Left lung (tissue), 10 donors: ENCODE measurements around the gene DNM3. TPM values are rescaled to one million over a fixed set of nuclear protein-coding genes. Genes with fewer than 3 reads are reported as not detected.

Experiments used
- ATAC-seq: fragments of 200-7000 bp; cut with Tn5 transposase; one replicate; pipeline ENCODE4 v1.9.1; 2020; ENCODE audit warnings: moderate library complexity
- DNase-seq, 4 donors: peaks; one replicate each; pipeline ENCODE4 v3.0.0-alpha.2; 2013 to 2020
- H3K27ac ChIP-seq, 2 donors: fragments of 200-600 bp; sonication (generic) in 1 of 2; one replicate each; pipeline versions ENCODE4 v1.5.0 to v1.8.0; 2020 to 2021
- H3K27me3 ChIP-seq, 2 donors: fragments of 200-600 bp; sonication (generic) in 1 of 2; one replicate each; pipeline versions ENCODE4 v1.5.0 to v1.8.0; 2020 to 2021
- H3K36me3 ChIP-seq, 2 donors: fragments of 200-600 bp; sonication (generic) in 1 of 2; one replicate each; pipeline versions ENCODE4 v1.5.0 to v1.8.0; 2020 to 2021
- H3K4me1 ChIP-seq, 2 donors: fragments of 200-600 bp; one replicate each; pipeline ENCODE4 v1.8.0; 2021
- H3K4me3 ChIP-seq, 2 donors: fragments of 200-600 bp; sonication (generic) in 1 of 2; one replicate each; pipeline versions ENCODE4 v1.5.0 to v1.8.0; 2020 to 2021; ENCODE audit warnings: mild to moderate bottlenecking in 1 of 2
- H3K9me3 ChIP-seq, 2 donors: fragments of 200-600 bp; sonication (generic) in 1 of 2; one replicate each; pipeline versions ENCODE4 v1.5.0 to v1.8.0; 2020 to 2021
- CTCF ChIP-seq, 2 donors: fragments of 200-600 bp; sonication (generic) in 1 of 2; IDR thresholded peaks; one replicate each; pipeline versions ENCODE4 v1.5.0 to v1.8.0; 2021; ENCODE audit warnings: antibody characterized with exemption in 2 of 2
- intact Hi-C, 2 donors: fragments of 100-400 bp; cut with DNase I; formaldehyde crosslinking; loops; one replicate each; pipeline versions ENCODE4 v1.11.2 to v1.14.2; 2022
- polyA plus RNA-seq, 6 donors: library from polyadenylated mRNA; unstranded; fragments of 120-200 nt; gene quantifications; one replicate each; pipeline ENCODE4 v1.2.1, GENCODE V29; 2013; ENCODE audit not compliant: insufficient read length in 6 of 6
- total RNA-seq, 2 donors: library from RNA; stranded (reverse); fragmentation: NEBNext Ultra II Directional; extraction: Animal tissue kit (Norgen Biotek cat#: 25700); gene quantifications; one replicate each; pipeline ENCODE4 v1.2.1, GENCODE V29; 2021
- donor health status: DM: no; HTN: yes; CAD: no.
- donor health status: DM: no; HTN: no; CAD: no.

DNM3 gene
- total and polyA plus RNA-seq, 8 donors = 5.2 to 7.7 (median 6.3) TPM

GRCh38 chr1:171998711-171999110 is 157.4 kb downstream of the DNM3 start:
- intact Hi-C loops = no loop called here
- DNase-seq = no peak
- no peaks in the 10 kb centered on the region for H3K36me3 ChIP-seq
- H3K27me3 ChIP-seq = no peaks in the 10 kb centered on the region
- ATAC-seq = no peak
- H3K27ac ChIP-seq = no peak overlapping the region
- no peak overlapping the region for H3K4me3 ChIP-seq
- no peak for TF ChIP-seq CTCF (IDR thresholded peaks at IDR 0.05)
- no peaks in the 10 kb centered on the region for H3K4me1 ChIP-seq
- no peaks in the 10 kb centered on the region for H3K9me3 ChIP-seq

GRCh38 chr1:171999756-172000155 is 158.5 kb downstream of the DNM3 start:
- intact Hi-C loops = loop anchor here in 1 of 2 donors (10.0 kb wide), 2 partner anchors 405 to 435 kb away; no protein-coding TSS in a partner anchor

GRCh38 chr1:172001288-172001687 is 160.0 kb downstream of the DNM3 start:
- DNase-seq = no peak
- ATAC-seq = no peak
- Histone ChIP-seq H3K36me3 (no peaks in the 10 kb centered on the region), H3K27ac (no peak overlapping the region), H3K9me3 (no peaks in the 10 kb centered on the region), H3K4me1 (no peaks in the 10 kb centered on the region), H3K4me3 (no peak overlapping the region), H3K27me3 (no peaks in the 10 kb centered on the region)
- no peak for TF ChIP-seq CTCF (IDR thresholded peaks at IDR 0.05)
- intact Hi-C loops = loop anchor here in 1 of 2 donors (10.0 kb wide), 2 partner anchors 404 to 434 kb away; no protein-coding TSS in a partner anchor

More at GRCh38 chr1:171999756-172000155, 158.5 kb downstream of the DNM3 start:
- Histone ChIP-seq H3K27ac (no peak overlapping the region), H3K4me1 (no peaks in the 10 kb centered on the region), H3K27me3 (no peaks in the 10 kb centered on the region), H3K4me3 (no peak overlapping the region), H3K9me3 (no peaks in the 10 kb centered on the region), H3K36me3 (no peaks in the 10 kb centered on the region)
- DNase-seq (no peak), ATAC-seq (no peak)
- TF ChIP-seq CTCF (IDR thresholded peaks at IDR 0.05) = no peak

- H3K4me1 ChIP-seq = no peaks in the 10 kb centered on the region
- H3K27ac ChIP-seq = no peak overlapping the region
- no peak overlapping the region for H3K4me3 ChIP-seq
- peak; percentile 69 for ATAC-seq
- DNase-seq = peak in 2 of 4 donors; percentile 40 to 73
- H3K9me3 ChIP-seq = no peaks in the 10 kb centered on the region
- no peaks in the 10 kb centered on the region for H3K36me3 ChIP-seq
- intact Hi-C loops = loop anchor here in 1 of 2 donors (10.0 kb wide), 2 partner anchors 402 to 432 kb away; no protein-coding TSS in a partner anchor
- no peaks in the 10 kb centered on the region for H3K27me3 ChIP-seq
- peak; percentile 54 to 69 for TF ChIP-seq CTCF (IDR thresholded peaks at IDR 0.05)
Observed at GRCh38 chr1:172002725-172003345, 161.5 kb downstream of the DNM3 start.

- ATAC-seq = no peak
- Histone ChIP-seq H3K27me3 (no peaks in the 10 kb centered on the region), H3K27ac (no peak overlapping the region), H3K4me3 (no peak overlapping the region), H3K9me3 (no peaks in the 10 kb centered on the region), H3K36me3 (no peaks in the 10 kb centered on the region), H3K4me1 (no peaks in the 10 kb centered on the region)
- intact Hi-C loops = loop anchor here in 1 of 2 donors (10.0 kb wide), 2 partner anchors 401 to 431 kb away; no protein-coding TSS in a partner anchor
- no peak for TF ChIP-seq CTCF (IDR thresholded peaks at IDR 0.05)
- DNase-seq = no peak
Observed at GRCh38 chr1:172003766-172004530, 162.7 kb downstream of the DNM3 start.
